Activated CD8-positive, alpha-beta memory T cell treated with anti-CD3 and anti-CD28 coated beads, Interleukin-2, amount 50 U/mL, for 24 hours (primary cell): ENCODE measurements around the gene LDLRAD2.

Experiments used
- DNase-seq: peaks from one replicate; pipeline ENCODE4 v3.0.0-alpha.2; 2020; ENCODE audit errors: extremely low read depth

Gene LDLRAD2

GRCh38 chr1:21860971-21861370 is 48.9 kb downstream of the LDLRAD2 start:
- no peak for DNase-seq

GRCh38 chr1:21861602-21862429 is 49.8 kb downstream of the LDLRAD2 start:
- no peak for DNase-seq

- DNase-seq: no peak
Observed at GRCh38 chr1:21863981-21864380, 51.9 kb downstream of the LDLRAD2 start.

- DNase-seq: no peak
Observed at GRCh38 chr1:21864730-21865129, 52.7 kb downstream of the LDLRAD2 start.

GRCh38 chr1:21865609-21865942 is 53.5 kb downstream of the LDLRAD2 start:
- DNase-seq: no peak

GRCh38 chr1:21865943-21866706 is 54.1 kb downstream of the LDLRAD2 start:
- DNase-seq: no peak

GRCh38 chr1:21866707-21867043 is 54.6 kb downstream of the LDLRAD2 start:
- DNase-seq: no peak

- DNase-seq: no peak
Observed at GRCh38 chr1:21867451-21867996, 55.5 kb downstream of the LDLRAD2 start.

GRCh38 chr1:21868482-21868881 is 56.4 kb downstream of the LDLRAD2 start:
- DNase-seq: no peak

GRCh38 chr1:21868941-21869454 is 56.9 kb downstream of the LDLRAD2 start:
- DNase-seq: no peak

GRCh38 chr1:21869620-21870121 is 57.6 kb downstream of the LDLRAD2 start:
- no peak for DNase-seq

- DNase-seq: no peak
Observed at GRCh38 chr1:21870611-21871010, 58.5 kb downstream of the LDLRAD2 start.

- no peak for DNase-seq
Observed at GRCh38 chr1:21871943-21872342, 59.9 kb downstream of the LDLRAD2 start.

GRCh38 chr1:21872445-21873079 is 60.5 kb downstream of the LDLRAD2 start:
- DNase-seq: no peak

- no peak for DNase-seq
Observed at GRCh38 chr1:21873174-21873573, 61.1 kb downstream of the LDLRAD2 start.

GRCh38 chr1:21873761-21874160 is 61.7 kb downstream of the LDLRAD2 start:
- DNase-seq: no peak

GRCh38 chr1:21874328-21874727 is 62.3 kb downstream of the LDLRAD2 start:
- no peak for DNase-seq
